Neuronal stem cell (in vitro differentiated cells): ENCODE data around the gene MAPK13.

ENCODE experiments used
- DNase-seq: peaks from one replicate; pipeline ENCODE4 v3.0.0-alpha.2; 2013; ENCODE audit warnings: low spot score
- H2AFZ ChIP-seq: one replicate; pipeline ENCODE4 v1.6.1; 2013; ENCODE audit warnings: mild to moderate bottlenecking, low read length, inconsistent platforms
- H2AK5ac ChIP-seq: 2 replicates; pipeline ENCODE4 v1.6.1; 2013; ENCODE audit warnings: low read depth, mild to moderate bottlenecking, inconsistent platforms, low read length, moderate library complexity, mixed read lengths
- H2BK120ac ChIP-seq: 2 replicates; pipeline ENCODE4 v1.6.1; 2013; ENCODE audit warnings: low read depth, mild to moderate bottlenecking, inconsistent platforms, low read length, moderate library complexity, mixed read lengths
- H2BK12ac ChIP-seq: one replicate; pipeline ENCODE4 v1.6.1; 2013; ENCODE audit warnings: low read length, inconsistent platforms
- H2BK15ac ChIP-seq: 2 replicates; pipeline ENCODE4 v1.6.1; 2013; ENCODE audit warnings: mild to moderate bottlenecking, low read length, inconsistent platforms, mixed read lengths
- H2BK5ac ChIP-seq: one replicate; pipeline ENCODE4 v1.6.1; 2013; ENCODE audit warnings: inconsistent platforms, mild to moderate bottlenecking, low read length, moderate library complexity
- H3K14ac ChIP-seq: one replicate; pipeline ENCODE4 v1.6.1; 2013; ENCODE audit warnings: low read length, inconsistent platforms
- H3K18ac ChIP-seq: 2 replicates; pipeline ENCODE4 v1.6.1; 2013; ENCODE audit warnings: low read length, inconsistent platforms
- H3K23ac ChIP-seq: 2 replicates; pipeline ENCODE4 v1.6.1; 2013; ENCODE audit warnings: low read depth, mild to moderate bottlenecking, mixed read lengths, low read length, inconsistent platforms; ENCODE audit not compliant: poor library complexity
- H3K27ac ChIP-seq: replicated peaks from 3 replicates; pipeline ENCODE4 v1.5.1; 2013; ENCODE audit warnings: low read length, inconsistent platforms
- H3K27me3 ChIP-seq, 3 experiments: 2 replicates each; pipeline ENCODE4 v1.6.1; 2013; ENCODE audit warnings: low read length in 3 of 3, mild to moderate bottlenecking in 2 of 3, inconsistent platforms in 1 of 3, low read depth in 1 of 3, mixed read lengths in 1 of 3, moderate library complexity in 1 of 3; ENCODE audit not compliant: control insufficient read depth in 3 of 3, insufficient read depth in 3 of 3
- H3K36me3 ChIP-seq, 2 donors: replicated peaks in 1 of 2; 2 replicates each; pipeline ENCODE4 v1.6.1; 2013; ENCODE audit warnings: low read length in 2 of 2; ENCODE audit not compliant: control insufficient read depth in 2 of 2, insufficient read depth in 2 of 2
- H3K4ac ChIP-seq: 2 replicates; pipeline ENCODE4 v1.6.1; 2013; ENCODE audit warnings: inconsistent platforms, mild to moderate bottlenecking, low read length, moderate library complexity
- H3K4me1 ChIP-seq, 2 donors: 1 replicate in 1 of 2; 2 replicates in 1 of 2; pipeline ENCODE4 v1.6.1; 2013; ENCODE audit warnings: low read length in 2 of 2, low read depth in 1 of 2; ENCODE audit not compliant: control insufficient read depth in 2 of 2, insufficient read depth in 1 of 2
- H3K4me2 ChIP-seq: one replicate; pipeline ENCODE4 v1.6.1; 2013; ENCODE audit warnings: mild to moderate bottlenecking, low read length, inconsistent platforms; ENCODE audit not compliant: insufficient read depth, poor library complexity, severe bottlenecking
- H3K4me3 ChIP-seq, 2 donors: 2 replicates each; pipeline ENCODE4 v1.5.1; 2013; ENCODE audit warnings: low read length in 2 of 2, mild to moderate bottlenecking in 2 of 2, inconsistent platforms in 1 of 2, moderate library complexity in 1 of 2
- H3K79me1 ChIP-seq: one replicate; pipeline ENCODE4 v1.6.1; 2013; ENCODE audit warnings: low read depth, mild to moderate bottlenecking, inconsistent platforms, low read length, moderate library complexity
- H3K9ac ChIP-seq: one replicate; pipeline ENCODE4 v1.6.1; 2013; ENCODE audit warnings: mild to moderate bottlenecking, low read depth, low read length, inconsistent platforms; ENCODE audit not compliant: poor library complexity
- H3K9me3 ChIP-seq, 2 donors: replicated peaks in 1 of 2; 2 replicates each; pipeline versions ENCODE3 to v1.6.1; 2013; ENCODE audit warnings: low read length in 2 of 2, mild to moderate bottlenecking in 2 of 2, inconsistent platforms in 1 of 2, low read depth in 1 of 2, mixed read lengths in 1 of 2, moderate library complexity in 1 of 2; ENCODE audit not compliant: control insufficient read depth in 2 of 2, insufficient read depth in 1 of 2
- H4K8ac ChIP-seq: one replicate; pipeline ENCODE4 v1.6.1; 2013; ENCODE audit warnings: low read depth, mild to moderate bottlenecking, inconsistent platforms, low read length, moderate library complexity
- H4K91ac ChIP-seq: one replicate; pipeline ENCODE4 v1.6.1; 2013; ENCODE audit warnings: low read length, low read depth, mild to moderate bottlenecking, inconsistent platforms; ENCODE audit not compliant: poor library complexity
- WGBS, 2 donors: extraction: QIAGEN DNeasy Blood & Tissue Kit; methylation state at CpG; one replicate each; pipeline ENCODE4 v1.1.7; 2013; ENCODE audit warnings: missing lambda C conversion rate in 2 of 2, mixed read lengths in 1 of 2; ENCODE audit not compliant: insufficient read length in 2 of 2, insufficient replicate concordance in 1 of 2; ENCODE audit errors: extremely low coverage in 2 of 2; 5-methylcytosine and 5-hydroxymethylcytosine counted together

The MAPK13 gene

GRCh38 chr6:36142971-36143838, 12.9 kb downstream of the MAPK13 start:
- Histone ChIP-seq H3K79me1 (no peaks in the 10 kb centered on the region), H3K4me1 (peaks cover 0 to under 1% of the 10 kb centered on the region in 2 donors), H3K4me2 (no peak overlapping the region), H3K36me3 (no peaks in the 10 kb centered on the region), H2BK5ac (no peak overlapping the region), H4K8ac (no peak overlapping the region), H3K4ac (no peak overlapping the region), H4K91ac (no peak overlapping the region), H3K27me3 (peaks cover 0 to 7% (median 0%) of the 10 kb centered on the region in 3 experiments), H3K27ac (no peak overlapping the region), H3K9ac (no peak overlapping the region), H2BK15ac (no peak overlapping the region), H3K9me3 (no peaks in the 10 kb centered on the region), H3K18ac (peak overlapping the region; percentile 48), H2BK12ac (no peak overlapping the region), H2BK120ac (no peak overlapping the region), H3K23ac (no peak overlapping the region), H2AK5ac (no peak overlapping the region), H3K4me3 (peak overlapping the region in 1 of 2 donors; percentile 39), H3K14ac (peak overlapping the region; percentile 47), H2AFZ (no peak overlapping the region)
- no peak for DNase-seq
- WGBS, 2 donors, result no CpG with 5 or more reads among the region's 13 CpGs

DNA sequence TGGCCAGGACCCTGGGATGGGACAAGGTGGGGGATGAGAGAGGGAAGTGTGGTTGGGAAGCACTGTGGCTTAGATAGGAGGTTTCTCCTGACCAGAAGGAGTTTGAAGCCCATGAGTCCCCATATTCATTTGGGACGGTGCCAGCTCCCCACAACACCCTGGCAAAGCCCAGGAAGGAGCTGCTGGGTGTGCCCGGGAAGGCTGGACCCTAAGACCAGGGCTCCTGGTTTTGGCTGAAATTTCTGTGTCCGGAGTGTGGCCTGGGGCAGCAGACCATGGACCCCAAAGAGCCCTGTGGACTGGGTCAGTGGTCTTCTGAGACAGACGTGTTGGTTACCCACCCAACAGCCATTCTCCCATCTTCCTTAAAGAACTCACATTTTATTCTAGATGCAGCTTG, 15.2 kb downstream of the MAPK13 start:
- Histone ChIP-seq H2BK12ac (no peak overlapping the region), H3K4me3 (no peak overlapping the region), H3K4ac (no peak overlapping the region), H4K8ac (no peak overlapping the region), H2BK5ac (no peak overlapping the region), H3K36me3 (no peaks in the 10 kb centered on the region), H3K18ac (no peak overlapping the region), H3K27ac (no peak overlapping the region), H3K4me1 (no peaks in the 10 kb centered on the region), H3K9ac (no peak overlapping the region), H2AK5ac (no peak overlapping the region), H3K27me3 (peaks cover 0 to 12% (median 2%) of the 10 kb centered on the region in 3 experiments), H3K79me1 (no peaks in the 10 kb centered on the region), H3K4me2 (no peak overlapping the region), H2BK15ac (no peak overlapping the region), H4K91ac (no peak overlapping the region), H2BK120ac (no peak overlapping the region), H3K23ac (no peak overlapping the region), H3K9me3 (no peaks in the 10 kb centered on the region), H3K14ac (no peak overlapping the region), H2AFZ (no peak overlapping the region)
- WGBS, 2 donors, result no CpG with 5 or more reads among the region's 4 CpGs
- no peak for DNase-seq

GRCh38 chr6:36147294-36147693, 17.0 kb downstream of the MAPK13 start:
- Histone ChIP-seq H3K27ac (no peak overlapping the region), H2BK12ac (no peak overlapping the region), H3K27me3 (peaks cover 0 to 16% (median 2%) of the 10 kb centered on the region in 3 experiments), H3K14ac (no peak overlapping the region), H3K4me1 (no peaks in the 10 kb centered on the region), H2BK120ac (no peak overlapping the region), H3K4ac (no peak overlapping the region), H4K91ac (no peak overlapping the region), H3K18ac (no peak overlapping the region), H3K4me3 (no peak overlapping the region), H3K9ac (no peak overlapping the region), H2BK15ac (no peak overlapping the region), H3K23ac (no peak overlapping the region), H3K36me3 (no peaks in the 10 kb centered on the region), H3K79me1 (no peaks in the 10 kb centered on the region), H2AFZ (no peak overlapping the region), H4K8ac (no peak overlapping the region), H3K9me3 (no peaks in the 10 kb centered on the region), H2AK5ac (no peak overlapping the region), H3K4me2 (no peak overlapping the region), H2BK5ac (no peak overlapping the region)
- no CpG with 5 or more reads among the region's 3 CpGs for WGBS, 2 donors
- DNase-seq, result no peak

DNA sequence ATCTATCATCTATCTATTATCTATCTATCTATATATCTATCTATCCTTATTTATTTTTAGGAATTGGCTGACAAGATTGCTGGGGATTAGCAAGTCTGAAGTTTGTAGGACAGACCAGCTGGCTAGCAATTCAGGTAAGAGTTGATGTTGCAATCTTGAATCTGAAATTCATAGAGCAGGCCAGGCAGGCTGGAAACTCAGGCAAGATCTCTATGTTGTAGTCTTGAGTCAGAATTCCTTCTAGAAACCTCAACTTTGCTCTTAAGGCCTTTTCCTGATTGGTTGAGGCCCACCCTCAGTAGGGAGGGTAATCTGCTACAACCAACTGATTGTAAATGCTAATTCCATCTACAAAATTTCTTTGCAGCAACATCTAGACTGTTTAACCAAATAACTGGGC, 19.2 kb downstream of the MAPK13 start:
- Histone ChIP-seq H4K91ac (no peak overlapping the region), H3K36me3 (no peaks in the 10 kb centered on the region), H3K79me1 (no peaks in the 10 kb centered on the region), H3K14ac (no peak overlapping the region), H2BK120ac (no peak overlapping the region), H3K4me2 (no peak overlapping the region), H3K4me1 (no peaks in the 10 kb centered on the region), H3K4me3 (no peak overlapping the region), H2AFZ (no peak overlapping the region), H3K9ac (no peak overlapping the region), H3K27ac (no peak overlapping the region), H2BK5ac (no peak overlapping the region), H4K8ac (no peak overlapping the region), H2AK5ac (no peak overlapping the region), H3K23ac (no peak overlapping the region), H2BK12ac (no peak overlapping the region), H3K4ac (no peak overlapping the region), H3K18ac (no peak overlapping the region), H2BK15ac (no peak overlapping the region), H3K9me3 (no peaks in the 10 kb centered on the region), H3K27me3 (peaks cover 0 to 16% (median 2%) of the 10 kb centered on the region in 3 experiments)
- no peak for DNase-seq
